Jurkat, Clone E6-1 (cell line): ENCODE results near the gene MLST8. TPM values are rescaled to one million over a fixed set of nuclear protein-coding genes. Genes with fewer than 3 reads are reported as not detected.

Experiments used
- DNase-seq: peaks from one replicate; pipeline ENCODE4 v3.0.0-alpha.2; 2011; ENCODE audit warnings: low read depth, low spot score
- H3K4me3 ChIP-seq: 2 replicates; pipeline ENCODE4 v1.5.1; 2011; ENCODE audit warnings: mild to moderate bottlenecking, low read length, control low read depth, moderate library complexity
- polyA plus RNA-seq: library from polyadenylated mRNA; unstranded; fragments of >200 nt; gene quantifications from one replicate; pipeline ENCODE4 v1.2.1, GENCODE V29; 2012; ENCODE audit warnings: missing spikeins; ENCODE audit not compliant: insufficient read length, insufficient read depth

MLST8 gene
- polyA plus RNA-seq, result 102 TPM

DNA sequence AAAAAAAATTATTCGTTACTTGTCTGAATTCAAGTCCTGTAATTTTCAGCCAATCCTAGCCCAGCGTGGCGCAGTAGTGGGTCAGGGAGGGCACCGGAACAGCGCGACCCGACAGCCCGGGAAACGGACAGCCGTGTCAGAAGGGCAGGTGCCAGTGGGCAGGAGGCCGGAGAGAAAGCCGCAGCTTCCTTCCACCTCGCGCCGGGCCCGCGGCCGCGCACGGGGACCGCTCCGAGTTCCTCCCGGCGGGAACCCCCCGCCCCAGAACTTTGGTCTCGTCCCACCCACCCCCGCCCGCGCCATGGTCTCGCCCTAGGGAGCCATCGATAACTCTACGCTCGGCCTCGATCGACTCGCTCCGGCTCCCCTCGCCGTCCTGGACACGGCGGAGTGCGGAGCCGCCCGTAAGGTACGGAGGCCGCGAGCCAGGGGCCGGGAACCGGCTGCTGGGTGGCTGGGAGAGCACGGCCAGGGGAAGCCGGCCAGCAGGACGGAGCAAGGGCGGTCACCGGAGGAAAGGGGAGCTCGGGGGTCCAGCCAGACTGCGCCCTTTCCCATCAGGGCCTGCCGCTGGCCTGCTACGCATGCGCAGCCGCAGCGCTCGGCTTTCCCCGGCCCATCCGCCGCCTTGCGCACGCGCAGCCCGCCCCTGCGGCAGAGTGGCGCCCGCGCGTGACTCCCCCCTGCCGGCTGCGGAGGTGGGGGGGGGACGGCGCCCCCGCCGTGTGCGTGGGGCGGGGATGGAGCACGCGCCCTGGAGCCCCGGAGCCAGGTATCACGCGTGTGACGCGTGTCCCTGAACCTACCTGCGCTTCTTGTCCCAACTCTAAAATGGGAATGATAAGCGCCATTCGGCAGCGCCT lies at the start of gene MLST8:
TSS of gene MLST8 (plus strand) at position 351 of the 863 bp plus-strand sequence. CDS start 632 bp downstream, outside the sequence.
- peak within 1 kb of the TSS; percentile 88 for H3K4me3 ChIP-seq
- peak; percentile 86 for DNase-seq

- no peak for DNase-seq
- peak overlapping the region; percentile 91 for H3K4me3 ChIP-seq
Measured at GRCh38 chr16:2155977-2156848, 49.0 kb upstream of the MLST8 start.

DNA sequence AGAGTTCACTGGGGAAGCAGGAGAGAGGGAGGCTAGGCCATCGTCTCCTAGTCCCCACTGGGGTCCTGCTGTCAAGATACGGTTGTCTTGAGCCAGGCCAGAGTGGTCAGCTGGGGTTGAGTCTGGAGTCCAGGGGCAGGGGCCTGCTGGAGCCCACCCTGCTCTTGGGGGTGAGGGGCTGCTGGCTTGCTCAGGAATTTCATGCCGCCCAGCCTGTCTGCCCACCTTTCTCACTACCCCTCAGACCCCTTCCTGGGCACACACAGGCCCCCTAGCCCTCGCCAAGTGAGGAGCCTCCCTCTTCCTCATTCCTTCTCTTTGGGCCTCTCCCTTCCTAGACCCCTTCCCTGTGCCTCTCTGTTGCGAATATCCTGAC lies 48.4 kb upstream of the MLST8 start:
- H3K4me3 ChIP-seq, result peak overlapping the region; percentile 91
- DNase-seq, result no peak

DNA sequence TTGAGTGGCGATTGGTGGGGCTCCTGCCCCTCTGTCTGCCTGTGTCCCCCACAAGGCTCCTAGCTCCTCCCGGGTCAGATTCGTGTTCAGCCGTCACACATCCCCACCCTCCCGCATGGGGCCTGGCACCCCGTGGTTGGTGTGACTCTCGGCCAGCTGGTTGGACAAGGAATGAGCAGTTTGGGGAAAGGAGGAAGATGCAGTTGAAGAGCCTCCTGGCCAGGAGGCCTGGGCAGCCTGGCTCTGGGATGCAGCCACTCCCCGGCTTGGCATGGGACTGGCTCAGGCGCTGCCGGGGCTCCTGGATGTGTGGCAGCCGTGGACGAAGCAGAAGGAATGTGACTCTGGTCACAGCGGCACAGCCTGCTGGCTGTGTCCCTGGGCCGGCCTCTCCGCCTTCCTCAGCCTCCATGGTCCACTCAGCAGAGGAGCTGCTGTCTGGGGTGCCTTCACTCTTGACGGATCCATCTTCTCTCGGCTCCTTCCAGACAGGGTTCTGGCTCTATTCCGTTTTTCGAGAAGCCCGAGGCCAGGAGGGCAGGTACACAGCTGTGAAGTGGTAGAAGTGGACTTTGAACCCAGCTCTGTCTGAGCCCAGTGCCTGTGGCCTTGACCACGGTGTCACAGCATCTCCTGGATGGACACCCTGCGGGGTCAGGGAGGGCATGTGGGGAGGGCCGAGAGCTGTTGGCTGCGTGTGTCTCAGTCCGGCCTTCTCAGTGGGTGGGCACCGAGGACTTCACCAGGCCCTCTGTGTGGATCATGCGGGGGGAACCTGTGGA lies 47.6 kb upstream of the MLST8 start:
- H3K4me3 ChIP-seq, result no peak overlapping the region
- no peak for DNase-seq

DNA sequence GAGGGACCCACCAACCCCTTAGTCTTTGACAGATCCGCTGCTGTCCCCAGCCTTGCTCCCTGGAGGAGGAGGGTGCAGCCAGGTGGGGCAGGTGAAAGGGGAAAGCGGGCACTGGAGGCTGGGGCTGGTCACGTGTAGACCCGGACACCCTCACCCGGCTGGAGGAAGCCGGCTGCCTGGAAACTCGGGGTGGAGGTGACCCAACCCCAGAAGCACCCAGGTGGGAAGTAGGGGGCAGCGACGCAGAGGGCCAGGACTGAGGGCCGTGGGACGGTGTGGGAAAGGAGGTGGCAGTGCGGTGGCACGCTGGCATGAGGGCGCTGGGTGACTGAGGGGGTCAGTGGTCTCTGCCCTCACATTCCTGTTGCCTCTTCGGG lies 47.0 kb upstream of the MLST8 start:
- no peak overlapping the region for H3K4me3 ChIP-seq
- DNase-seq, result no peak

DNA sequence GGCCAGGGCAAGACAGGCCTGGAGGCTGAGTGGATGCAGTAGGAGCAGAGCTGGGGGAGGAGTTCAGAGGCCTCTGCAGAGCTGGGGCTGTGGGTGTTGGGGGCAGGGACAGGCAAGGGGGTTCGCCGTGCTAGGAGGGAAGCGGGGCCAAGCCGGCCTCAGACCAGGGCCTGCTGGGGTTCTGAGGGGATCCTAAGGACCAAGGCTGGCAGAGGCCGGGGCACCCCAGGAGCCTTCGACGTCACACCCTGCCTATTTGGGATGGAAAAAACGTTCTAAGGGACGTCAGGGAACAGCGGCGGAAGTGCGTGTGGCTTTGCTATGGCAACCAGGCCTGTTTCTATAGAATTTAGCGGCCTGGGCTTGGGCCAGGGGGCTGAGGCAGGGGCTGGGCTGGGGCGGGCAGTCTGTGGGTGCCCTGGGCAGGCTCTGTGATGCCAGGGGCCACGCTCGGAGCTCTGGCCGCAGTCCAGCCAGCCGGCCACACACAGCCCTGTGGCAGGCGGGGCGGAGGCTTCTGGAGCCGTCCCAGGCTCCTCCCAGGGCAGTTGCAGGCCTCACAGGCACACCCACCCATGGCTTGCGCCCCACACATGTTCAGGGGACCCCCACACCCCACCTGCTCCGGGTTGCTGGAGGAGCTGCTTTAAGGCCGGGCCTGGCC lies 45.9 kb upstream of the MLST8 start:
- DNase-seq, result no peak
- no peak overlapping the region for H3K4me3 ChIP-seq

GRCh38 chr16:2160915-2161551 lies 44.2 kb upstream of the MLST8 start:
- no peak overlapping the region for H3K4me3 ChIP-seq
- no peak for DNase-seq

- H3K4me3 ChIP-seq, result no peak overlapping the region
- DNase-seq, result no peak
Measured at GRCh38 chr16:2161911-2162310, 43.3 kb upstream of the MLST8 start.

GRCh38 chr16:2162676-2163118 lies 42.6 kb upstream of the MLST8 start:
- no peak for DNase-seq
- no peak overlapping the region for H3K4me3 ChIP-seq

DNA sequence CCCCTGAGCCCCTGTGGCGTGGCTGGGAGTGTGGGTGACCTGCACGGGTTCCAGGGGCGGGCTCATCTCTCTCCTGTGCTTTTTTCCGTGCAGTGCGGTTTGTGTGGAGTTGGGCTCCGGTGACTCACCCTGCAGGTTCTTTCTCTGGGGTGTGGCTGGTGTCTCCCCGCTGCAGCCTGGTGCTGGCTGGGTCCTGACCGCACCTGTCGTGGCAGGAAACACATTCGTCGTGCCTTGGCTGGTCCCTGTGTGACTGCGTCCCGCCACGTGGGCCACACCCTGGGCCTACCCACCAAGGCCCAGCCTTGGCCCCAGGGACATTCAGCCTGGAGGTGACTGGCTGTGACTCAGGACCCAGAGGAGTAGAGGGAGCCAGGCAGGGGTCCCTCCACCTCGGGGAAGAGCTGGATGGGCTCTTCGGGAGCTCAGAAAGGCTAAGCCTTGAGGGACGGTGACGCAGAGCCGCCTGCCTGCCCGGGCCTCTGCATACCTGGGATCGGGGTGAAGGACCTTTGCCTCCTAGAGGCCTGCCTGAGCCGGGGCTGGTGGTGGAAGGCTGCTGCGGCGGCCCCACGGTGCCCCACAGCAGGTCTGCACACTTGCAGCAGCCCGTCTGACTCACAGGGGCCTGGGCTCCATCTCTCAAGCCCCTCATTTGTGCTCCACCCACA lies 41.9 kb upstream of the MLST8 start:
- no peak for DNase-seq
- H3K4me3 ChIP-seq, result no peak overlapping the region

- no peak for DNase-seq
- no peak overlapping the region for H3K4me3 ChIP-seq
Measured at GRCh38 chr16:2165861-2166260, 39.4 kb upstream of the MLST8 start.

DNA sequence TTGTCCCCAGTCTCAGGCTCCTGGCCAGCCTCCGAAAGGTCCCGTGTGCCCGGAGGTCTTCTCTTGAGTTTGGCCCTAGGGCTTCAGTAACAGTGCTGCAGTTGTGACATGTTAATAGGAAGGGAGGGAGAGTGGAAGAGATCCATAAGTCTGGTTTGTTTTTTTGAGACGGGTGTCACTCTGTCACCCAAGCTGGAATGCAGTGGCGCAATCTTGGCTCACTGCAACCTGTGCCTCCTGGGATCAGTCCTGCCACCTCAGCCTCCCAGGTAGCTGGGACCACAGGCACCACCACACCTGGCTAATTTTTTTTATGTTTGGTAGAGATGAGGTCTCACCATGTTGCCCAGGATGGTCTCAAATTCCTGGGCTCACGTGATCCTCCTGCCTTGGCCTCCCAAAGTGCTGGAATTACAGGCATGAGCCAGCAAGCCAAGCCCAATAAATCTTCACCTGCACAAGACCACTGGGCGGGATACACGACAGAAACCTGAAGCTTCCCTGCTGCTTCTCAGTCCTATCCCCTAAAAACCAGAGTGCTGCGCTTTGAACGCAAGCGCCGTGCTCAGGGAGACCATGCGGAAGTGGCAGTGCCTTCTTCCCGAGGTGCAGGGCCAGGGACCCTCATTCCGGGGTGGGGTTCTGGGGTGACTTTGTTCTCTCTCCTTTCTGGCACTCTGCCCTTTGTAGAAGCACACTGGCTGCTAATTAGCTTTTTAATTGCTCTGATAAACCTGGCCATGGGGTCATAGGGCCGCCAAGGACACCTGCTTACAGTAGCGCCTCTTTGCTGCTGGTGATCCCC lies 38.8 kb upstream of the MLST8 start:
- no peak for DNase-seq
- no peak overlapping the region for H3K4me3 ChIP-seq

DNA sequence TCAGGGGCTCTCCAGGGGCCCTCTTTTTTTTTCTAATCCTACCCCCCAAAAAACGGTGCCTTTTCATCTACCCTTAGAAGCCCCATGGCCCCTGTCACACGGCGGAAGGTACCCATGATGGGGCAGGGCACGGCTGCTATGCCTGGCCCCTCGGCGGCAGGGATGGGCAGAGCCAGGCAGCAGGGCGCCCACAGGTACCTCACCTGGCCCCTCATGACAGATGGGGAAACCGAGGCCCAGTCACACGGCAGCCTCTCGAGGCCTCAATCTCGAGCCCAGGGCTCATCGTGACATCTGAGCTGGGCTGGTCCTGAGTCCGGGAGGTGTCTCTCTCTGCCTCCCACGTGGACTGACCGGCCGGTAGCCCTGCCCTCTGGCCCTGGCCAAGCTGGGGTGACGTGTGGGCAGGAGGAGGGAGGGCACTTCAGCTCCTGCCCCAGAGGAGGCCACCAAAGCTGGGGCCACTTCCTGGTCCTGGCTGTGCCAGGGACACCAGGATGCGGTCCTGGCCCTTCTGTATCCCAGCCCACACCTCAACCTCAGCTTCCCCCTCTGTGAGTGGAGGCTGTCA lies 38.1 kb upstream of the MLST8 start:
- DNase-seq, result no peak
- H3K4me3 ChIP-seq, result no peak overlapping the region

DNA sequence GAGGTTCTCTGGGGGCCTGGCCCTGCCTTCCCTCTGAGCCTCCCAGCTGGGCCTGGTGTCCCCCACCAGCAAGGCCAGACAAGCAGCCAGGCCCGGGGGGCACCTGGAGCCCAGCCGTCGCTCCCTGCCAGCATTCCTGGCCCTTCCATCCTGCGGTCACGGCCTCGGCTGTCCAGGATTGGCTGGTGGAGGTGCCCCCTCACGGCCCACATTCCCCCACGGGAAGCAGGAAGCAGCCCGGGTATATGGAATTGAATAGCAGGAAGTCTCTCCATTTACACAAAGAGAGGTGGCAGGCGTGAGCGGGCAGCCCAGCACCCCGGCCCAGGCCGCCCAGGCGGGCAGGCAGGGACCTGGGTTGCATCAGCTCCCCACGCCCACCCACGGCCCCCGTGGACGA lies 35.2 kb upstream of the MLST8 start:
- DNase-seq, result no peak
- H3K4me3 ChIP-seq, result no peak overlapping the region

DNA sequence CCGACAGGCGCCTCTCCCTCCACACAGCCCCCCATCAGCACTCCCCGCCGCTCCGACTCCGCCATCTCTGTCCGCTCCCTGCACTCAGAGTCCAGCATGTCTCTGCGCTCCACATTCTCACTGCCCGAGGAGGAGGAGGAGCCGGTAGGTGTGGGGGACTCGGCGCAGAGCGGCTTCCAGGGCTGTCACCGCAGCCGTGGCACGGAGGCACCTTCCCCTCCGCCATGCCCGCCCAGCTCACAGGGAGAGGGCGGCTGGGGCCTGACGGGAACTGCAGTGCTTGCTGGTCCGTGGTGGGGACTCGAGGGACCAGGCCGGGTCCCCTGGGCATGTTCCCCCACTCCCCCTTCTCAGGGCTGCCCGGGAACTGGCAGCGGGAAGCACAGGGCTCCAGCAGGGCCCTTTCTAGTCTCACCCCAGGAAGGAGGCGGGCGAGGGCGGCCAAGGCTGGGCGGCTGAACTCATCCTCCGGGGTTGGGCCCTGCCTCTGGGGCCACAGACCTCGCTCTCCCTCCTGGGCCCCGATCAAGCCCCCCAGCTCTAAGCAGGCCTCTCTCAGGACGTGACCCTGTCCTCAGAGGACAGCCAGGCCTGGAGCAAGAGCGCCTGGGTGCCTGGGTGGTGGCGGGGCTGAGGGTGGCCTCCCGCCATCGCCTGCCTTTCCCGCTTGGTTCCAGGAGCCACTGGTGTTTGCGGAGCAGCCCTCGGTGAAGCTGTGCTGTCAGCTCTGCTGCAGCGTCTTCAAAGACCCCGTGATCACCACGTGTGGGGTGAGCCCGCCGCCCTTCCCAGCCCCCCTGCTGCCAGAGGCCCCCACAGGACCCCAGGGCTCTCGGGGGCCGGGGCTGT lies 34.4 kb upstream of the MLST8 start:
- DNase-seq, result no peak
- H3K4me3 ChIP-seq, result no peak overlapping the region

DNA sequence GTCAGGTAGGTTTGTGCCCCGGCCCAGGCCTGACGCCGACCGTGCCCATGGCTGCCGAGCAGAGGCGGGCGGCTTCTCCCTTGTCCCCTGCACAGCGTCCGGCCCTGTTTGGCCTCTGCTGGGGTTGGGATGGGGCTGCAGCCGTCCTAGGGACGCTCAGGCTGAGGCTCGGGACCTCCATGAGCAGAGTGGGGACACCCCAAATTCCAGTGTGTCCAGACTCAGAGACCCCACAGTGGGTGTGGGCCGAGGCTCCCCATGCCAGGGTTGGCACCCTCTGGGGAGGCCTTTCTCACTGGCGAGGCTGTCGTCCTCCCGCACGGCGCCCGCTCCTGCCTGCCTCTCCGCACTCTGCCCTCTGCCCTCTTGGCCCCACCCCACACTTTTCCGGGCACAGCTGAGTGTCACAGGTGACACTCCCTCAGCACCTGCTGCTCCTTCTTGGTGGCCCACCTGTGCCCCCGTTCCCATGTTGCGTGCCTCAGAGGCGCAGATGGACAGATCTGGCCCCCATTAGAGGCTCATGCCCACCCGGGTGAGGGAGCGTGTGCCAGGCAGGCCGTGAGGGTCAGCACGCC lies 33.6 kb upstream of the MLST8 start:
- no peak overlapping the region for H3K4me3 ChIP-seq
- no peak for DNase-seq
